Prostate gland (tissue), 2 donors: ENCODE measurements around the gene OGFOD3. TPM values are rescaled to one million over a fixed set of nuclear protein-coding genes. Genes with fewer than 3 reads are reported as not detected.

ENCODE experiments used
- DNase-seq: peaks from one replicate; pipeline ENCODE4 v3.0.0-alpha.2; 2019; ENCODE audit warnings: low spot score
- H3K27ac ChIP-seq, 2 donors: fragments of 200-600 bp; sonication (generic); 2 replicates each; pipeline ENCODE4 v1.5.1; 2017 to 2019
- H3K27me3 ChIP-seq: fragments of 200-600 bp; sonication (generic); replicated peaks from 2 replicates; pipeline ENCODE4 v1.5.1; 2019; ENCODE audit not compliant: insufficient read depth
- H3K36me3 ChIP-seq, 2 donors: fragments of 200-600 bp; sonication (generic); 1 replicate in 1 of 2; 2 replicates in 1 of 2; pipeline versions ENCODE4 v1.5.1 to v1.8.1; 2017 to 2019
- H3K4me1 ChIP-seq: fragments of 200-600 bp; sonication (generic); replicated peaks from 2 replicates; pipeline ENCODE4 v1.5.1; 2019
- H3K4me3 ChIP-seq, 2 donors: fragments of 200-600 bp; sonication (generic); 2 replicates each; pipeline ENCODE4 v1.5.1; 2017 to 2019
- H3K9me3 ChIP-seq: fragments of 200-600 bp; sonication (generic); 2 replicates; pipeline ENCODE4 v1.5.1; 2017
- CTCF ChIP-seq, 4 experiments: fragments of 200-600 bp in 2 of 4; fragments of 450-650 bp in 2 of 4; sonication (generic) in 2 of 4; IDR thresholded peaks; 1 replicate in 3 of 4; 2 replicates in 1 of 4; pipeline ENCODE4 v1.5.1; 2016 to 2019; ENCODE audit warnings: antibody characterized with exemption in 4 of 4, mild to moderate bottlenecking in 2 of 4, moderate library complexity in 2 of 4
- POLR2A ChIP-seq: fragments of 450-650 bp; IDR thresholded peaks from one replicate; pipeline ENCODE4 v1.6.1; 2016; ENCODE audit warnings: antibody characterized with exemption, mild to moderate bottlenecking
- POLR2AphosphoS5 ChIP-seq: sonication (generic); formaldehyde crosslinking; IDR thresholded peaks from one replicate; pipeline ENCODE4 v1.6.1; 2017; ENCODE audit warnings: antibody characterized with exemption
- WGBS: methylation state at CpG from one replicate; pipeline ENCODE4 v1.1.5; 2018; 5-methylcytosine and 5-hydroxymethylcytosine counted together
- intact Hi-C: fragments of 100-400 bp; cut with DNase I; formaldehyde crosslinking; loops from one replicate; pipeline ENCODE4 v1.14.2; 2022
- total RNA-seq, 2 donors: library from RNA; depleted of rRNA; stranded (reverse); fragments of >200 nt; gene quantifications; one replicate each; pipeline ENCODE4 v1.1.0, GENCODE V29; 2016

OGFOD3 gene
- total RNA-seq, 2 donors from 2014 or later, result 41.0 to 65.8 TPM

- Histone ChIP-seq H3K4me1 (no peaks in the 10 kb centered on the region), H3K27ac (no peak overlapping the region), H3K9me3 (no peaks in the 10 kb centered on the region), H3K36me3 (no peaks in the 10 kb centered on the region), H3K27me3 (no peaks in the 10 kb centered on the region), H3K4me3 (no peak overlapping the region)
- 89% methylated on average over 28 of the region's 28 CpGs for WGBS
- intact Hi-C loops, result no loop called here
- no peak for DNase-seq
- TF ChIP-seq CTCF (IDR thresholded peaks at IDR 0.05) (no peak), POLR2A (no peak), POLR2AphosphoS5 (no peak)
Observed at GRCh38 chr17:82392209-82392920, 26.0 kb downstream of the OGFOD3 start.

- no peaks in the 10 kb centered on the region for H3K4me1 ChIP-seq
- 95% methylated on average over 22 of the region's 23 CpGs for WGBS
- H3K9me3 ChIP-seq, result no peaks in the 10 kb centered on the region
- H3K27ac ChIP-seq, result no peak overlapping the region
- no peak overlapping the region for H3K4me3 ChIP-seq
- intact Hi-C loops, result no loop called here
- DNase-seq, result no peak
- H3K27me3 ChIP-seq, result no peaks in the 10 kb centered on the region
- no peaks in the 10 kb centered on the region for H3K36me3 ChIP-seq
- TF ChIP-seq CTCF (IDR thresholded peaks at IDR 0.05) (no peak), POLR2A (no peak), POLR2AphosphoS5 (no peak)
Observed at GRCh38 chr17:82391496-82392066, 26.8 kb downstream of the OGFOD3 start.

GRCh38 chr17:82390860-82391435, 27.4 kb downstream of the OGFOD3 start:
- no peaks in the 10 kb centered on the region for H3K9me3 ChIP-seq
- no peaks in the 10 kb centered on the region for H3K27me3 ChIP-seq
- no peaks in the 10 kb centered on the region for H3K4me1 ChIP-seq
- 85% methylated on average over 13 of the region's 13 CpGs for WGBS
- TF ChIP-seq CTCF (IDR thresholded peaks at IDR 0.05), result no peak
- TF ChIP-seq POLR2A, result no peak
- no peak for TF ChIP-seq POLR2AphosphoS5
- H3K36me3 ChIP-seq, result no peaks in the 10 kb centered on the region
- DNase-seq, result no peak
- no peak overlapping the region for H3K4me3 ChIP-seq
- H3K27ac ChIP-seq, result no peak overlapping the region
- intact Hi-C loops, result no loop called here

- H3K9me3 ChIP-seq, result no peaks in the 10 kb centered on the region
- no peaks in the 10 kb centered on the region for H3K27me3 ChIP-seq
- intact Hi-C loops, result no loop called here
- H3K4me3 ChIP-seq, result no peak overlapping the region
- TF ChIP-seq POLR2AphosphoS5, result no peak
- TF ChIP-seq CTCF (IDR thresholded peaks at IDR 0.05), result no peak
- no peak for TF ChIP-seq POLR2A
- 96% methylated on average over 28 of the region's 34 CpGs for WGBS
- no peaks in the 10 kb centered on the region for H3K36me3 ChIP-seq
- peaks cover under 1% of the 10 kb centered on the region for H3K4me1 ChIP-seq
- no peak overlapping the region for H3K27ac ChIP-seq
- DNase-seq, result no peak
Observed at GRCh38 chr17:82390015-82390859, 28.1 kb downstream of the OGFOD3 start.
